Activated T-helper 1 cell treated with anti-CD3 and anti-CD28 coated beads, Interleukin-2, amount 50 U/mL, for 16 hours (primary cell): ENCODE results near the gene IL21R.
"Not testable (repeated sequence)": the region's sequence is repeated elsewhere in the genome, so short reads cannot be mapped to it uniquely, and the experiment has no call there.

ENCODE experiments used
- DNase-seq, 2 donors: peaks; one replicate each; pipeline ENCODE4 v3.0.0-alpha.2; 2020; ENCODE audit warnings: low read depth in 1 of 2, low spot score in 1 of 2

Gene IL21R

GRCh38 chr16:27441998-27442397 is 40.0 kb downstream of the IL21R start:
- no peak for DNase-seq

GRCh38 chr16:27444015-27444414 is 42.0 kb downstream of the IL21R start:
- DNase-seq = no peak

- no peak for DNase-seq
Measured at GRCh38 chr16:27444470-27444869, 42.5 kb downstream of the IL21R start.

GRCh38 chr16:27445502-27446175 is 43.7 kb downstream of the IL21R start:
- no peak for DNase-seq

- DNase-seq = peak; percentile 49 to 59
Measured at GRCh38 chr16:27446721-27447120, 44.7 kb downstream of the IL21R start.

GRCh38 chr16:27447301-27447700 is 45.3 kb downstream of the IL21R start:
- no peak for DNase-seq

GRCh38 chr16:27448532-27449433 is 46.8 kb downstream of the IL21R start:
- no peak for DNase-seq

- peak in 1 of 2 donors; percentile 59 for DNase-seq
Measured at GRCh38 chr16:27449434-27450195, 47.6 kb downstream of the IL21R start.

- no peak for DNase-seq
Measured at GRCh38 chr16:27450196-27450549, 48.2 kb downstream of the IL21R start.

- DNase-seq = no peak
Measured at GRCh38 chr16:27452569-27453493, 50.9 kb downstream of the IL21R start.

- DNase-seq = no peak
Measured at GRCh38 chr16:27453494-27453825, 51.5 kb downstream of the IL21R start.

GRCh38 chr16:27455700-27456099 is 53.7 kb downstream of the IL21R start:
- DNase-seq = no peak

GRCh38 chr16:27457605-27457900 is 55.6 kb downstream of the IL21R start:
- DNase-seq = not testable (repeated sequence)

- no peak for DNase-seq
Measured at GRCh38 chr16:27458258-27458657, 56.3 kb downstream of the IL21R start.

- DNase-seq = no peak
Measured at GRCh38 chr16:27458987-27459688, 57.2 kb downstream of the IL21R start.

- no peak for DNase-seq
Measured at GRCh38 chr16:27460213-27460612, 58.2 kb downstream of the IL21R start.

- DNase-seq = no peak
Measured at GRCh38 chr16:27460663-27461482, 58.9 kb downstream of the IL21R start.

- DNase-seq = no peak
Measured at GRCh38 chr16:27461483-27462171, 59.7 kb downstream of the IL21R start.
